Fibroblast of skin of right quadriceps (primary cell): ENCODE data around the gene DDN.

ENCODE experiments used
- DNase-seq: peaks from one replicate; pipeline ENCODE4 v3.0.0-alpha.2; 2013

Gene DDN

DNA sequence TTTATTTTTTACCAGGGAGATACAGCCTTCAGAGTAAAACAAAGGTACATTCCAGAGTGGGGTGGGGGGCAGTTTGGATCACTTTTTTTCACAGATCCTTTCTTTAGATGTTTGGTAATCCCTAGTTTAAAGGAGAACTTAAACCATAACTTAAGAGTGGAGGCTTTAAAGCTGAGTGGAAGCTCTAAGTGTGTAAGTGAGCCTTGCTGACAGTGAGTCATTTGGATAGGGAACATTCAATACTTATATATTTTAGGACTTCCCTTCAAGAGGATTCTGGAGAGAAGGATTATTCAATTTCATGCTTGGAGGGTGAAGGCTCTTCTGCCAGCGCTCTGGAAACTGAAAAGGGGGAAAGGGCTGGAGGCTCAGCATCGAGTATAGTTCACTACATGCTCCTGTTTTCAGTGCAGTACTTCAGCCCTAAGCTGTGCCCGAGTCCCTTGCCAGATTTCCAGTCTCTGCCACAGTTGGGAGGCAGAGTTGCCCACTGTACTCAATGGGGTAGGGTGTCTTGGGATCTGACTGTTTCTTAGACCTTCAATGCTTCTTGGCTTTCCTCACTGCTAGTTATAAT lies 11.0 kb upstream of the DDN start:
- no peak for DNase-seq

DNA sequence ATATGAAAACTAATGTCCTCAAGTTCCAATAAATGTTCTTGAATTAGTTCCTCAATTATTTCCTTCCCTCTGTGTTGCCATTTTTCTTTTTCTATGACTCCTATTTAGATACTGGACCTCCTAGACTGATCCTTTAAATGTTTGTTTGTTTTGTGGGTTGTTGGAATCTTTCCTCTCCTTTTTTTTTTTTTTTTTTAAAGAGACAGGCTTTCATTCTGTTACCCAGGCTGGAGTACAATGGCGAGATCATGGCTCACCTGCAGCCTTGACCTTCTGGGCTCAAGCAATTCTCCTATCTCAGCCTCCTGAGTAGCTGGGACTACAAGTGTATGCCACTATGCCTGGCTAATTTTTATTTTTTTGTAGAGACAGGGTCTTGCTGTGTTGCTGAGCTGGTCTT lies 9.8 kb upstream of the DDN start:
- no peak for DNase-seq

DNA sequence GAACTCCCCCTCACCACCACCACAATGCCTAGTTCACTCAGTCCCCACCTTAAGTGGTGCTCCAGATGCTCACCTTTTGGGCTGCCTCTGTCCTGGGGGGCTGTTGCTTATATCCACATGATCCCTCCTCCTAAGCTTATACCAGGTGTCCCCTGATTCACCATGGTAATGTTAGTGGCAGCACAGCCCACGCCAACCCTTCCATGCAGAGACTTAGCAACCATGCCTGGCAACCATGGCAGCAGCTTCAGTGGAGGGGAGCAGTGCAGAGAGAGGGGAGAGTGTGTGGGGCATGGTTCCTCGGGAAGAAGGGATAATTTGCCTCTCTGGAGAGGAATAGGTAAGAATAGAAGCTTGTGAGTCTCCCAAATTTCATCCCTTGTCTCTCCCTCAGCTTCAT lies 1.2 kb upstream of the DDN start:
- no peak for DNase-seq

DNA sequence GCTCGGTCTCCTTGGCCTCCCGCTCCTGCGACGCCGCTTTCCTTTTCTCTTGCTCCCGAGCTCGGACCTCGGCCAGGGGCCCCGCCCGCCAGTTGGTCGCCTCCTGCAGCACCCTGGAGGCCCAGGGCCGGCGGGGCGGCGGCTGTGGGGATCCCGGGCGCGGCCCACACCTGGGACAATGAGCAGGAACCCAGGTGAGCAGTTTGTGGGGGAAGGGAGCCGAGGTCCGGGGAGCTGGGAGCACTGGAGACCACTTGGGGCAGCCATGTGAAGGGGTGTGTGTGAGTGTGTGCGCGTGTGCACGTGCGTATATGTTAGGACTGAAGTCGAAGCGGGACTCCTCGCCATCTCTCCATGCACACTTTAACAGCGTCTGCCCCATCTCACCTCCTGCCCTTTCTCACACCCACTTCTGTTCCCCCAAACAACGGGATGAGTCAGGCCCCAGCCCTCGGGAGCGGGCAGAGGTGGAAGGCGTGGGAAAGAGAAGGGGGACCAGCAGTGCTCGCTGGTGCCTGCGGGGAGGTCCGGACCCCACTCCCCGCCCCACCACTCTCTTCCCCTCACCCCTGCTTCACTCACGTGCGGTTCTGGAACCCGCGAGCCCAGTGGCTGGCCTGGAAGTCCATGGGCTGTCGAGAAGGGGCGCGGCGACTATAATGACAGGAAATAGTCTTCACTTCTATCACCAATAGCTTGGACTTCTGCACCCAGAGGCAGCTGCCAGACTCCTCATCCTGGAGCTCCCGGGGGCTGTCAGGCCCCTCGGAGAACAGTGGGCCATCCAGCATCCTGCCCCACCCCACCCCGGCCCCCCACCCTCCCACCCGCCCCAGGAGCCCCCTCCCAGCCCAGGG lies 450 bp downstream of the DDN start:
- no peak for DNase-seq

DNA sequence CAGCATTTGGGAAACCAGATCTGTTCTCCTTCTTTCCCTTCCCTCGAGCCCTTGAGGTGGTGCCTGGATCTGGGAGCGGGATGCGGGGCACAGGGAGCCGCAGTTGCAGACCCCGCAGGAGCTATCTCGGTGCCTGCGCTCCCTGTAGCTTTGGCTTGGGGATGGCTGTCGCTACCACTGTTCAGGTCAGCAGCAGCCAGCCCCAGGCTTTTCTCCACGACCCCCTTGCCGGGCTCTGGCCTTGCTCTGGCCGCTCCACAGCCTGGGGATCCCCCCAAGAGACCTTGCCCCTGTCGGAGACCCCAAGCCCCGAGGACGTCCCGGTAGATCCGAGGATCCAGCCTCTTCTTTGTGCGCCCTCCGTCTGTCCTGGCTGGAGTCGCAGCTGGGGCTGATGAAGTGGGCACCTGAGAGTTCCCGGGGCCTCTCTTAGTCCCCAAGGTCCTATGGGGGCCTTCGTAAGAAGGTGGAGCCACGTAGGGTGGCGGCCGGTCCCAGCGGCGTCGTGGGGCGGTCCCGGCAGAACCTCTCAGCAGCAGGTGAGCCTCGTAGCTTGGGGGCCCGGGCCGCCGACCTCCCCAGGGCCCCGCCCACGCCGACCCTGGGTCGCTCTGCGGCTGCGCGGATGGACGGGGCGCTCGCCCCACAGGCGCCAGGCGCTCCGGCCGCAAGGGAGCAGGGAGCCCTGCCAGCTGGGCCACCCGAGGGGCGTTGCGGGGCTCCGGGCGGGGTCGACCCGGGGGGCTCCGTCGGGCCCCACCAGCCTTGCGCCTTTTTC lies 1.3 kb downstream of the DDN start:
- no peak for DNase-seq

DNA sequence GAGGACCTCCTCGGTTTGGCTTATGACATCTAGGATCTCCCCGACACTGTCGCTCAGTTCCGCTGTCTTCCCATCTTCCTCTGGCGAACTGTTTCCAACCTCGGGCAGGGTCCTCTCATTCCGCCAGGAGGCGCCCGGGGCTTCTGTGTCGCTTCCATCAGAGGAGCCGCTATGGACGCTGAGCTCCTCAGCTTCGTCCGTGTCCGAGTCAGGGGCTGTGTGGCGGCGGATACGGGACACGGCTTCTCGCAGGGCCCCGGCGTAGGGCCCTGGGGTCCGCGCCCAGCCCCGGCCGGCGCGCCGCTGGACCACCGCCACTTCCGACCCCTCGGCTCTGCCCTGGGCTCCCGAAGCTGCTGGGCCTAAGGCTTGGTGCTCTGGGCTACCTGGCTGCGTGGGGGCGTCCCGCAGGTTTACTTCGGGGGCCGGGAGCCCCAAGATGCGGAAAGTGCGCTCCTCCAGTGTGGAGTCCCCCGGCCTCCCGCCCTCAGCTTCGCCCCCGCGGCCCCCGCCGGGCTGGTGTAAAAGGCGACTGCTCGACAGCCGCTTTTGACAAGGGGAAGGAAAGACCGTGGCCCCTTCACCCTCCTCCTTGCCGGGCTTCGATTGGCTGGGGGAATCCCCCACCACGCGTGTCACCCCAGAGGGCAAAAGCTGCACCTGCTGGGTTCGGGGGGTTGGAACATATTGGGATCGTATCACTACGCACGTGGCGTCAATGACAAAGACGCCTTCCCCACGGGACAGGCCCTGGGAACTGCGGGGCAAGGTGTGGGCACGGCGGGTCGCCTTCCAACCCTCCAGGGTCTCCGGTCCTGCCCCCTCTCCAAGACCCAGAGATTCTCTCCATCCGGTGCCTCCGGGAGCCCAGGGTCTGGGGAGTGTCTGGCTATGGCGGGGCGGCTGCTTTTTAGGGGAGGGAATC lies 2.1 kb downstream of the DDN start:
- DNase-seq = peak; percentile 67

DNA sequence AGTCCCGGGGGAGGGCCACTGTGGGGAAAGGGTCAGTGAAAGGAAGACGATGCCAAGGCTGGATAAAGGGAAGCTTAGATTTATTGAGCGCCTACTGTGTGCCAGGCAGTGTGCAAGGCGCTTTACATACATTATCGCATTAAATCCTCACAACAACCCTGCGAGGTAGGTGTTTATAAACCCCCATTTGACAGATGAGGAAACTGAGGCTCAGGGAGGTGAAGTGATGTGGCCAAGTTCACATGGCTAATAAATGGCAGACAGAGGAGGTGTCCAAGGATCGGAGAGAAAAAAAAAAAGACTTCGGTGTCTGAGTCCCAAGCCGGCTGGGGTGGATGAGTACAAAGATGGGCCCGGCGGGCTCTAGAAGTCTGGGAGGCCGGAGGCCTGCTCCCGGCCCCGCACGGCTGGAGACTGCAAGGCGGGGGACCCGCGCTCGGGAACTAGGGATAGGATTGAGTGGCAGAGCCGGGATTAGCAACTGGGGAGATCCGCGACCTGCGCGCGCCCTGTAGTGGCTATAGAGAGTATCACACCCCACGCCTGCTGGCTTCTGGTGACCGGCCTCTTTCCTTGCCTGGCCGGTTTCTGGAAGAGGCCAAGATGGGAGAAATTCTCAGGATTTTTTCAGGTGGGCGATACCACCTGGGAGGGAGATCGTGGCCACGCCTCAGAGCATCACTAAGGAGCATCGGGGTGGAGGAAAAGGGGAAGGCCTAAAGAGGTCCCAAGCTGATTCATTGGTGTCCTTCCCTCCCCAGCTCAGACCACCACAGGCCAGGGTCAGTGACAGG lies 3.9 kb downstream of the DDN start:
- DNase-seq = peak; percentile 78

DNA sequence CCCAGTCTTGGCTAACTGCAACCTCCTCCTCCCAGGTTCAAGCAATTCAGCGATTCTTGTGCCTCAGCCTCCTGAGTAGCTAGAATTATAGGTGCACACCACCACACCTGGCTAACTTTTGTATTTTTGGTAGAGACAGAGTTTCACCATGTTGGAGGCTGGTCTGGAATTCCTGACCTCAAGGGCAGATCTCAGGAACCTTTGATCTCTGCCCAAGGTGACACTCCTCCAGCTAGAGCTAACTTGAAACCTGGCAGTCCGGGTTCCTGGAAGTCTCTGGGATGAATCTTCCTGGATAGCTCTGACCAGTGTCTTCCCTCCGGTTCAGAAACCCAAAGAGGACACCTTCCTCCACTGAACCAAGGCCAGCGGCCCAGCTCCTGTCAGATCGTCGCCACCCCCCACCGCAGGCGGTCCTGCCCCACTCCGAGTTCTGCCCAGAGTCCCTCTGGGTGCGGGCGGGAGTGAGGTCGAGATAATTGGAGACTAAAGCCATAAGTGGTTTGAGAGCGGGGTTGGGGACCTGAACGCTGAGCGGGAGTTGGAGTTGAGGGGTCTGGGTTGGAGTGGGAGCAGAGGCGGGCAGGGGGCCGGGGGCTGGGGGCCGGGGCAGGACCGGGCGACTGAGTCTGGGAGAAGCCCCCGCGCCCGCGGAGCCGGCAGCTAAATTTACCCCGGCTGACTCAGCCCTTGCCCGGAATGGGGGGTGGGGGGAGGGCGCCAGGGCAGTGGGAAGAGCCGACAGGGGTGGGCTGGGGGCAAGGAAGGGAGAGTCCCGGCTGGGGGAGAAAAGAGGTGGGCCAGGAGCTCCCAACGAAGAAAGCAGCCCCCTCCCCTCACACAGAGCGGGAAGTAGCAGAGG lies 4.7 kb downstream of the DDN start:
- DNase-seq = no peak

DNA sequence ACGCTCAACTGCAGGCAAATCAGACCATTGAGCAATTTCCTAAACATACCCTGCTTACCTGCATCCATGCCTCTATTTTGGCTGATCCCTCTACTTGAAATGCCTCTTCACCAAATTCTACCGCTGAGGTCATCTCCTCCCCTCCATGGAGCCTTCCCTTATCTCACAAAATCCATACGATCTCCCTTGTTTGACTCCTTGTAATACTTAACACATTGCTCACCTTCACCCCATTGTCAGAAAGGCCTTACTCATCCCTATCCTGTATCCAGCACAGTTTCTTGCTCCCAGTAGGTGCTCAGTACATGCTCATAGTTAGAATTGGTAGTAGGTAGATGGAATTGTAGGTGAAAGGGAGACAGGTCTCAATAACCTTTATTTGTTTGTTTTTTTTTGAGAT lies 5.4 kb downstream of the DDN start:
- no peak for DNase-seq

DNA sequence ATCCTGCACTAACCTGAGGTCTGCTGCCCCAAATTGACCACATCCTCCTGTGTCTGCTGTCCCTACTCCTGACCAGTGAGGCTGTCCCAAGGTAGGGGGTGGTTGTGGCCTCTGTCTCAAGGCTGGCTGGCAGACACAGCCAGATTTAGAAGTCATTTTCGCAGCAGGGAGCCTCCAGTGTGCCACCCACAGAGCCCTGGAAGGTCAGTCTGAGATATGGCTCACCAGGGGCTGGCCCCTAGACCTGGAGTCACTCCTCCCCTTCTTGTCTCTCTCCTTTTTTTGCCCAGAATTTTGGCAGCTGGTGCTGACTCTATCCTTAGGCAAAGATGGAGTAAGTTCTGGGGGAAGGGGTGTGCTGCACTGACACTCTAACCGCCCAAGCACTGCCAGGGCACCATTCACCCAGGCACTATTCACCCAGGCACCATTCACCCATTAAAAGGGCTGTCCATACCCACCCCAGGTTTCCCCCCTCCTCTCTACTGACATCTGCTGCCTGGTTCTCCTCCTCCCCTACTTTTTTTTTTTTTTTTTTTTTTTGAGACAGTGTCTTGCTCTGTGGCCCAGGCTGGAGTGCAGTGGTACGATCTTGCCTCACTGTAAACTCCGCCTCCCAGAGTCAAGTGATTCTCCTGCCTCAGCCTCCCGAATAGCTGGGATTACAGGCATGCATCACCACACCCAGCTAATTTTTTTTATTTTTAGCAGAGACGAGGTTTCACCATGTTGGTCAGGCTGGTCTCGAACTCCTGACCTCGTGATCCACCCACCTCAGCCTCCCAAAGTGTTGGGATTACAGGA lies 7.7 kb downstream of the DDN start:
- no peak for DNase-seq

DNA sequence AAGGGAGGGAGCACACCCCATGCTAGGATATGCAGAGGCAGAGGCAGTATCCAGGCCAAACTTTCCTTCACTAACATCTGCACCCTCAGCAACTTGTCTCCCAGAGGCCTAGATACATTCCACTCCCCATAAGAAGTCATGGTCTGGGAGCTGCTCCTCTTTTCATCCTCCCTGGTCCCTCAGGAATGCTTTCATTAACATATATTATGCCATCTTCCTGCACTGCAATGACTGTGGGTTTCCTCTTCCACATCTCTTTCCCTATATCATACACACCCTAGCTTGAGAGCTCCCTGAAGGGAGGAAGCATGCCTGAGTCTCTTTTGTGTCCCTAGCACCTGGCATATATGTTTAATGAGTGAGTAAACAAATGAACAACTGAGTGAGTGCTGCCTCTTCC lies 8.6 kb downstream of the DDN start:
- DNase-seq = no peak

DNA sequence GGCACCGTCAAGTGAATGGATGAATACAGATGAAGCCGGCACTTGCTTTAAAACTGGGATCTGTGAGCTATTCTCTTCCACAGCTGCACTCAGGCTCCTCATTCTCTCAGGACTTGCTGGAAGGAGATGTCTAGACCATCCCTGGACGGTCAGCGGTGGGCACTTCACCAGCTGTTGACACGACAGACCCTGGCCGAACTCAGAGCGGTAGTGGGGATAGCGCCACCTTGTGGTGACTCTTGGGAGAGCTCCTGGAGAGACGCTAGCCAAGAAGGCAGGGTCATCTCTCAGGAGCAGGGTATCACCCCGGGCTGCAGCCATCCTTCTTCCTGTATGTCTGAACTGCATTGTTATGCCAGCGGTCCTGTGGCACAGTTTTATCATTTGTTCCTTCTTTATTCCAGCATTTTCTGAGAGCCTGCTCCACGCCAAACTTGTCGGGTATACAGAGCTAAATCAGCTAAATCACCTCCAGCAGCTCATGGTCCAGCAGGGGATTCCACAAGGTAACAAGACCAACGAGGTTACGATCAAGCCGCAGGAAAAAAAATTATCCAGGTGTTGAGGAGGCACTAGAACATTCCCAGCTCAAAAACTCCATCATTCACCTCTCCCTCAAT lies 11.0 kb downstream of the DDN start:
- no peak for DNase-seq

DNA sequence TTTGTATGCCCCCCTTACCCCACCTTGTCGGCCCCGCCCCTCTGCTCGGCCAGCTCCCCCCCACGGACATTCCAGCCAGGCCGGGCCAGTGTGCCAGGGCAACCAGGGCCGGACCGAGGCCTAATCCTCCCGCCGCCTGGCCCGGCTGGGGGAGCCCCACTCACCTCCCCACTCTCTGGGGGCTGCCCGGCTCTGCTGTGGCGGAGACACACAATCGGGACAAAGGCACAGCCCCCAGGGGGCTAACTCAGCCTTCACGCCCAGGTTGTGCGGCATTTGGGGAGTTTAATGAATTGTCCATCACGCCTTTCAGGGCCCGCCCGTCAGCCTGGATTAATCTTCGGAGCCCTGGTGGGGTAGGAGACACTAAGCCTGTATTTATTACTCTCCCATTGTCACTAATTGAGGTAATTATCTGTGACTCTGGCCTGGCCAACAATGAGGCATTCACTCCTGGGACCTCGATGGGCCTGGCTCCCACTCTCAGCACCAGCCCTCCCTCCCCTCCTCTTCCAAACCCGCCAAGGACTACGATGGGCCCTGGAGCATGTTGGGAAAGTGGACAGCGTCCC lies 12.4 kb downstream of the DDN start:
- no peak for DNase-seq

DNA sequence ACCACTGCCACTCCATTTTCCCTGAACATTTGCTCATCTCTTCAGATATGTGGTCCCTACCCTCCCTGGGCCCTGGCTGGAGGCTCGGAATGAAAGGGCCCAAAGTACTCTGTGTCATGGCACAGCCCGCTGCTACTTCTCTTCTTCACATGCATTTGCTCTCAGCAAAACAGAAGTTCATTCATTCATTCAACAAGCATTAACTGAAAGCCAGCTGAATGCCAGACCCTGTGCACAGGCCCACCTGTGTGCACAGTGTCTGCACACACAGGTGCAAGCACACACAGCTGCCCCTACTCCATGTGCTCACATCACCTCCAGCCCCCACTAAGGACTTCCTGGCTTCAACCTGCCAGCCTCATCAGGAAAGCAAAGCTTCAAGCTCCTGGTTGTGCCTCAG lies 13.3 kb downstream of the DDN start:
- no peak for DNase-seq

DNA sequence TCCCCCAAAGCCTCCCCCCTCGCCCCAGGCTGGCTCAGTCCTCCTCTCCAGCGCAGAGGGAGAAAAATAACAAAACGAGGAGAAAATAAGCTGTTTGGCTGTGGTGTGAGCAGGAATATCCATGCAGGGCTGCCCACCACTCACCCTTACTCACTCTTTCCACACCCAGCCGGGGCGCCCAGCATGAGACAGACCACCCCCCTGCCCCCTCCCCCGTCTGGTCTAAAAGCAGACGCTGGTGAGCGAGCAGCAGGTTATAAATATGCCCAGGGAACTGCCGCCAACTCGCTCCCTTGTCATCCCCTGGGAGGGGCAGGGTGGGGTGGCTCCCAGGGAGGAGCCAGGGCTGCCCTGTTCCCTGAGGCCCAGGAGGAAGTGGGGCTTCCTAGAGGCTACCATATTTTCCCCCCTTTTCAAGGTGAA lies 13.7 kb downstream of the DDN start:
- no peak for DNase-seq

DNA sequence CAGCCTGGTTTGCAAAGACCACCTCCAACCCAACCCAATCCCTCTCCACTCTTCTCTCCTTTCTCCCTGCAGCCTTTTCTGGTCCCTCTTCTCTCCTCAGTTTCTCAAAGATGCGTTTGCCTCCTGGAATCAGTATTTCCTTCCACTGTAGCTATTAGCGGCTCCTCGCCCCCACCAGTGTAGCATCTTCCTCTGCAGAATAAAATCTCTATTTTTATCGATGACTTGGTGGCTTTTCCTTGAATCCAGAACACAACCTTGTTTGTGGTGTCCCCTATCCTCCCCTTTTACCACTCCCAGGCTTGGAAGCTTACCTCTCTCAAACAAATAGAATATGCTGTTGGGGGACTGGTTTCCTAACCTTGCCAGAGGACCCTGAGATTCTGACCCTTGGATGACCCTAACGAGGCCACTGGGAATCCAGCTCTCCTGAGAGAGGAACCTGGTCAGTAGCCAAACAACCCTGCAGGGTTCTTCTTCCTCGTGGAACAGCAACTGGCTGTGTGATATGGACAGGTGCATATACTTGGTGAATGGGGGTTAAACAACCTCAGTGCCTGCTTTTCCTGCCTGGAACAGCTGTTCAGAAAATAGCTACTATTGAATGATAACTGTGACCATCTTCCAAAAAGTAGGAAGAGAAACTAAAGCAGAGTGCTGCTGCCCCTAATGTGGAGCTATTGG lies 16.6 kb downstream of the DDN start:
- no peak for DNase-seq

DNA sequence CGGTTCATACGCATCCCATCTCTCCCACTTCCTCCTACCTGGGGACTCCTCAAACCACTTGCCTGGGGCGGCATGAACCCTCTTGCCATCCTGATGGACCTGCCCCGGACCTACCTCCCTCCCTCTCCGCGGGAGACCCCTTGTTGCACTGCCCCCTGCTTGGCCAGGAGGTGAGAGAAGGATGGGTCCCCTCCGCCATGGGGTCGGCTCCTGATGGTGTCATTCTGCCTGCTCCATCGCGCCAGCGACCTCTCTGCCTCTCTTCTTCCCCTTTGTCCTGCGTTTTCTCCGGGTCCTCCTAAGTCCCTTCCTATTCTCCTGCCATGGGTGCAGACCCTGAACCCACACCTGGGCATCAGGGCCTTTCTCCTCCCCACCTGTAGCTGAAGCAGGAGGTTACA lies 17.4 kb downstream of the DDN start:
- DNase-seq = no peak

DNA sequence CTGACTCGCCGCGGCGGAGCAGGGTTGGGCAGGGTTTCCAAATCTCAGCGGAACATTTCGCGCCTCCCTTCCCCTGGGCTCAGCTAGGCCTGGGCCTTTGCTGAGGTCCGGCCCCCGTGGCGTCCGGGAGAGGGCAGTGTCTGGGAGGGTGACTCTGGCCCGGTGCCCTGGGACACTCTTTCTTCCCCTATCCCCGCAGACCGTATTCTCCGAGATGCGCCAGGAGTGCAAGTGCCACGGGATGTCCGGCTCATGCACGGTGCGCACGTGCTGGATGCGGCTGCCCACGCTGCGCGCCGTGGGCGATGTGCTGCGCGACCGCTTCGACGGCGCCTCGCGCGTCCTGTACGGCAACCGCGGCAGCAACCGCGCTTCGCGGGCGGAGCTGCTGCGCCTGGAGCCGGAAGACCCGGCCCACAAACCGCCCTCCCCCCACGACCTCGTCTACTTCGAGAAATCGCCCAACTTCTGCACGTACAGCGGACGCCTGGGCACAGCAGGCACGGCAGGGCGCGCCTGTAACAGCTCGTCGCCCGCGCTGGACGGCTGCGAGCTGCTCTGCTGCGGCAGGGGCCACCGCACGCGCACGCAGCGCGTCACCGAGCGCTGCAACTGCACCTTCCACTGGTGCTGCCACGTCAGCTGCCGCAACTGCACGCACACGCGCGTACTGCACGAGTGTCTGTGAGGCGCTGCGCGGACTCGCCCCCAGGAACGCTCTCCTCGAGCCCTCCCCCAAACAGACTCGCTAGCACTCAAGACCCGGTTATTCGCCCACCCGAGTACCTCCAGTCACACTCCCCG lies 18.0 kb downstream of the DDN start:
- DNase-seq = no peak
